Occipital lobe (tissue), 2 donors: ENCODE results near the gene MT2A. TPM values are rescaled to one million over a fixed set of nuclear protein-coding genes. Genes with fewer than 3 reads are reported as not detected.

Experiments used
- DNase-seq: peaks from one replicate; lab custom pipeline; 2025; lab: John Stamatoyannopoulos, UW
- total RNA-seq: library from RNA; depleted of rRNA; stranded (reverse); fragments of >200 nt; gene quantifications from one replicate; pipeline ENCODE4 v1.2.3, GENCODE V29; 2014

The MT2A gene
- total RNA-seq, 1 donor from 2014 or later: 2.3 TPM

DNA sequence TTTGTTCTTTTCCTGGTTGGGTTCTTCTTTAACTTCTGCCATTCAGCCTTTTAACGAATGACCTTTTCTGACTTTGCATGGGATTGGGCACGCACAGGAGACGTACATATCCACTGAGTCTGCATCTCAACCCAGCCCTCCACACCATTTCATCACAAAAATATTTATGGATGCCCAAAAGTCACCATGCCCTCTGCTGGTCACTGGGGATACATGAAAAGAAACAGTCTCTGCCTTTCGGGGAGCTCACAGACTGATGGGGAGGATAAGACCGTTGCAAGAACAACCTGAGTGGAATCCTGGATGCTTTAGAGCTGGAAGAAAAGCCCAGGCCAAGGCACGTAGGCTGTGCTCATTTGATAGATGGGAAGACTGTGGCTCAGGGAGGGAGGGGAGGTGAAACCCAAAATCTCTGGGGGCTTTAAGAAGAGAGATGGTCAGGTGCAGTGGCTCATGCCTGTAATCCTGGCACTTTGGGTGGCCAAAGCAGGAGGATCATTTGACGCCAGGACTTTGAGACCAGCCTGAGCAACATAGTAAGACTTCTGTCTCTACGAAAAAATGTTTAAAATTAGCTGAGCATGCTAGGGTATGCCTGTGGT lies 7.9 kb upstream of the MT2A start:
- DNase-seq: peak; percentile 42

GRCh38 chr16:56601325-56601724 lies 7.1 kb upstream of the MT2A start:
- DNase-seq: no peak

- no peak for DNase-seq
Measured at GRCh38 chr16:56603589-56603988, 4.8 kb upstream of the MT2A start.

DNA sequence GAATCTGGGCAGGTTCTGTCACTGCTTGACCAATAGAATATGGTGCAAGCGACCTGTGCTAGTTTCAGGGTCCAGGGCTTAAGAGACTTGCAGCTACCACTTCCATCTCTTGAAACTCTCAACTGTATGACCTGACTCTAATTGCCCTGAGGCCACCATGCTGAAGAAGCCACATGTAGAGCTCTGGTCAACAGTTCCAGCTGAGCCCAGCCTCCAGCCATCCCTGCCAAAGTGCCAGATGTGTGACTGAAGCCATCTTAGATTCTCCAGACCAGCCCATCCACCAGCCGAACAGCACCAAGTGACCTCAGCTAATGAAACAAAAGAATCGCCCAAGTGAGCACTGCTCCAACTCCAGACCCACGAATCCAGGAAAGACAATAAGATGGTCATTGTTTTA lies 3.4 kb upstream of the MT2A start:
- DNase-seq: no peak

GRCh38 chr16:56605475-56605874 lies 2.9 kb upstream of the MT2A start:
- DNase-seq: no peak

DNA sequence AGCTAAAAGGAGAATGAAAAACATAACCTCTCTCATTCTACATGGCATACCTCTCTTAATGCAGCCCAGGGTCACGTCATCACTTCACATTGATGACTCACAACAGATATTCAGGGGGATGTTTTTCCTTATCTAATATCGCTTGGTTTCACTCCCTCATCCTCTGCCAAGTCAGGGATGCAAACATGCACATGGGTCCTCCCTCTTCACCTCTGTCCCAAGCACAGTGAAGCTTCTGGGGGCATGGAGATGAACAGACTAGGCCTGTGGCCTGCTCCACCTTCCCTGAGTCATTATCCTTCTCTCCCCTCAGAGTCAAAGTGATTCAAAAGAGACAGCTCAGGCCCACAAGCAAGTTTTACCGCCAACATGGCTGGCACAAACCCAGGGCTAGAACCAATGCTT lies 2.3 kb upstream of the MT2A start:
- no peak for DNase-seq

DNA sequence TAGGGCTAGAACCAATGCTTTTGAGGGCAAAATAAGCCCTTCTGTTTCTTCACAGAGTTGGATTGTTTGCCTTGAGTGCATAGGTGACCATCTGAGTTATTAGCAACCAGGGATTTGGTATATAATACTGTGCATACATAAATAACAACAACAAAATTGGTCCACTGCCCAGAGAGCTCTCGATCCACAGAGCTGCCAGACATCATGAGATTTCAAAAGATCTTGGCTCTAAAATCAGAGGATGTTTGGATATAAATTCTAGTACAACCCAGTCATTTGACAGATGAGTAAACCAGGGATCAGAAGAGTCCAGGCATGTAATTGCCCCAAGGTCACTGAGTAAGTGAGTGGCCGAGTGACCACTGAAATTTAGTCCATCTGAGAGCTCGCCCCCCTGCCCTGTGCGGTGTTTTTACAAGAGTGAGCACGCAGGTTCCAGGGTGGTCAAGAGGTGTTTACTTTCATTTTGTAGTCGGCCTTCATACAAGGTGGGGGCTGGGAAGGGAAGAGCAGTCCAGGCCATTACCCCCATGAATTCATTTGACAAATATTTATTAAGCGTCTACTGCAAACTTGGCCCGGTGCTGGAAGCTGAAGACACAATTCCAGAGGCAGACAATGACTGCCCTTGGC lies 1.8 kb upstream of the MT2A start:
- DNase-seq: no peak

GRCh38 chr16:56607109-56607618 lies 1.2 kb upstream of the MT2A start:
- DNase-seq: no peak

DNA sequence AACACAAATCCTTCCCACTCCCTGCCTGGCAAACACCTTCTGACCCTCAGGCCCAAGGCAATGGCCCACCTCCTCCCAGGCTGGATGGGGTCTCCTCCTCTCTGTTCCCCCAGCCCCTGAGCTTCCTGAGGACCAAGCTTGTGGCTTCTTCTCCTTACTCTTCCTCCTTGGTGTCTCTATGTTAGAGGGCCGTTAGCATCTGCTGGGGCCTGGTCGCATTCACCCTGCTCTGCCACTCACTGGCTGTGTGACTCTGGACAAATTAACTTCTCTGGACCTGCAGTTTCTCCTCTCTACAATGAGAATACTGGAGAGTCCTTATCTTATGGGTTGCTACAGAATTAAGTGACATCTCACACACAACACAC lies 725 bp upstream of the MT2A start:
- DNase-seq: no peak

- DNase-seq: no peak
Measured at GRCh38 chr16:56608876-56609462, 585 bp downstream of the MT2A start.

GRCh38 chr16:56609463-56609921 lies 1.1 kb downstream of the MT2A start:
- DNase-seq: peak; percentile 50

GRCh38 chr16:56610017-56610608 lies 1.7 kb downstream of the MT2A start:
- DNase-seq: no peak

- no peak for DNase-seq
Measured at GRCh38 chr16:56610609-56611111, 2.3 kb downstream of the MT2A start.

- no peak for DNase-seq
Measured at GRCh38 chr16:56611281-56611833, 3.0 kb downstream of the MT2A start.

- DNase-seq: no peak
Measured at GRCh38 chr16:56613706-56614105, 5.3 kb downstream of the MT2A start.

GRCh38 chr16:56614549-56614991 lies 6.2 kb downstream of the MT2A start:
- DNase-seq: no peak

- DNase-seq: no peak
Measured at GRCh38 chr16:56615353-56615752, 7.0 kb downstream of the MT2A start.

DNA sequence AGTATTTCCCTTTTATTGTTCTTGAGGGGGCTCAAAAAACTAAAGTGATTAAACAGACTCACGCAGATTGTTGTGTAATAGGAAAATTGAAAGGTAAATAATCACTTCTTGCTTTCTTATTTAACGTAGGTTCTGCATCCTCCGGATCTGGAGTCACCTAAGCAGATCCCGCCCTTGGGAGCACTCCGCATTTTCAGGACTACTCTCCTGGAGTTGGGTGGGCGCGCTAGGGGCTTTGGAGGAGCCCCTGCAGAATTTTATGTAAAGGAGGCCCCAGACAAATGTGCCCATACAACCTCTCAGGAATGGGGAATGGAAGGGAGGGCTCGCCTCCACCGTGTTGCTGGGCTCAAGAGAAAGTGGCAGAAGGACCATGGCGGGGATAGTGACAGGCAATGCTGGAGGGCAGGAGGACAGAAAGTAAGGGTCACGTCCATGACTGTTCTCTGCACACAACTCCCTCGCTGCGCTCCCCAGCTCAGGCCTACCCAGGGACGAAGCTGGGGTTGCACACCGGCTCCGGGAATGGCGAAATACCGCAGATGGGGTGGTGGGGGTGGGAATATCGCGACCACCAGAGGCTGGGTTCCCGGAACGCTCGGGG lies 8.3 kb downstream of the MT2A start:
- DNase-seq: no peak

DNA sequence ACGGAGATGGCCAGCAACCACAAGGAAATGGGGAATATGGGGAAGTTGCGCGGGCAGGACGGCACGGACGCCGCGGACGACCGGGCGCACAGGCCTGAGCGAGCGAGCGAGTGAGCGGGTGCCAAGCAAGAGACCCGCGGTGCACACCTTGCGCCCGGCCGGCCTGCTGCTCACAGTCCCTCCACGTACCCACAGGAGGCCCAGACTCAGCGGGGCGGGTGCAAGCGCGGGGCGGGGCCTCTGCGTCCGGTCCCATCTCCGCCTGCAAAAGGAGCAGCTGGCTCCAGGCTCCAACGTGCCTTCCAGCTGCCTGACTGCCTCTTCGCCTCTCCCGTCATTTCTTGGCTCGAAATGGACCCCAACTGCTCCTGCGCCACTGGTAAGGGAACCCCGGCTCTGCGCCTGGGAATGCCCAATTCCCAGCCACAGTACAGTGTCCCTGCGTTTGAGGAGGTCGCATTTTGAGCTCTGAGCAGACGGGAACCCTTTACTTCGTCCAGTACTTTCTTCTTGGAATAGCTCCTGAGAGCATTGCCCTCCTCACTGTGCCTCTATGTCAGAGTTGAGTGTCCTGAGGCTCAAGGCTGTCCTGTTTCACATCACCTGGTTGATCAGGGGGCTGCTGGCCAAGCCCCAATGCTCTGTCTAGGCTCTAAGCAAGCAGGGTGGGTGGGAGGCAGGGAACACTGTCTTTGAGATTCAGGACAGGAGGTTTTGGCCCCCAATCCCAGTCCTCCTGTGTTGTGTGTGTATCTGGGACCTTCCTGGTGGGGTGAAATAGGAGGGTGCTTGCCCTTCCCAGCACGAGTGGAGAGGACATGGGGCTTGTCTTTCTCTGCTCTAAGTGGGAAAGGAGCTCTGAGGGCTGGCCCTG lies 9.1 kb downstream of the MT2A start:
- DNase-seq: no peak

GRCh38 chr16:56618138-56618537 lies 9.8 kb downstream of the MT2A start:
- DNase-seq: no peak
